Coronary artery (tissue), 2 donors: ENCODE data around the gene PBX3.

Experiments
- DNase-seq: peaks from one replicate; pipeline ENCODE4 v3.0.0-alpha.2; 2017; ENCODE audit warnings: low spot score
- H3K27ac ChIP-seq, 2 donors: fragments of 200-600 bp; sonication (generic); one replicate each; pipeline ENCODE4 v1.5.1; 2016 to 2019
- H3K4me3 ChIP-seq: fragments of 200-600 bp; sonication (generic); 2 replicates; pipeline ENCODE4 v1.5.1; 2016; ENCODE audit warnings: mild to moderate bottlenecking, moderate library complexity
- TF ChIP-seq, protein P1 (sequence below): fragments of 200-600 bp; sonication (generic); IDR thresholded peaks from one replicate; pipeline ENCODE4 v1.5.1; 2019; ENCODE audit warnings: antibody characterized with exemption

The PBX3 gene

DNA sequence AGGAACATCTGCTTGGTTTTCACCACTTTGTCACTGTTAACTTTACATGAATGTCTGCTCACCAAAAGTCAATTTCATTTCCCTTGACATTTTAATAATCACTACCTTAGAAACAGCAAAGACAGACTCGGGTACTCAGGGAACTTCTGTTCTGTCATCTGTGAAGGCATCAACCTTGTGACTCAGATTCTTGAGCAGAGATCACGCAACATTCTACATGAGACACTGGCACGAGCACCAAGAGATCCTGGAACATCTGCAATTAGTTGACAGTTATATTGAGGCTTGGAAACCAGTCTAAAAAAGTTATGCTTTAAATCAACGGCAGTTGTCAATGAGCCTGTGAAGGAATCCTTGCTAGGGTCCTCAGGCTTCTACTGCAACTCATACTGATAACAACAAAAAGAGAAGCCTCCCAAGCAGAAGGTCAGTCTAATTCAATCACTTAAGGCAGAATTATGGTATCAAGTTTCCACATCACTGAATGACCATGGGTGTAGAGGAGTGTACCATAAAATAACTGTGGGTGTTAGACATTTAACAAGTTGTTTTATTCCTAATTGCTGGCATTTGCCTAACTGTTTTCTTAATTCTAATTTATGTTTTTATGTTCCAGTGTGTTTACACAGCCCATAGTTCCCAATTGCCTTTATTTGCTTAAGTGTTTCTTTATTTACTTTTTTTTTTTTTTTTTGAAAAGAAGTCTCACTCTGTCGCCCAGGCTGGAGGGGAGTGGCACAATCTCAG is 3.3 kb upstream of the PBX3 start:
- no peak for DNase-seq
- TF ChIP-seq, protein P1, sequence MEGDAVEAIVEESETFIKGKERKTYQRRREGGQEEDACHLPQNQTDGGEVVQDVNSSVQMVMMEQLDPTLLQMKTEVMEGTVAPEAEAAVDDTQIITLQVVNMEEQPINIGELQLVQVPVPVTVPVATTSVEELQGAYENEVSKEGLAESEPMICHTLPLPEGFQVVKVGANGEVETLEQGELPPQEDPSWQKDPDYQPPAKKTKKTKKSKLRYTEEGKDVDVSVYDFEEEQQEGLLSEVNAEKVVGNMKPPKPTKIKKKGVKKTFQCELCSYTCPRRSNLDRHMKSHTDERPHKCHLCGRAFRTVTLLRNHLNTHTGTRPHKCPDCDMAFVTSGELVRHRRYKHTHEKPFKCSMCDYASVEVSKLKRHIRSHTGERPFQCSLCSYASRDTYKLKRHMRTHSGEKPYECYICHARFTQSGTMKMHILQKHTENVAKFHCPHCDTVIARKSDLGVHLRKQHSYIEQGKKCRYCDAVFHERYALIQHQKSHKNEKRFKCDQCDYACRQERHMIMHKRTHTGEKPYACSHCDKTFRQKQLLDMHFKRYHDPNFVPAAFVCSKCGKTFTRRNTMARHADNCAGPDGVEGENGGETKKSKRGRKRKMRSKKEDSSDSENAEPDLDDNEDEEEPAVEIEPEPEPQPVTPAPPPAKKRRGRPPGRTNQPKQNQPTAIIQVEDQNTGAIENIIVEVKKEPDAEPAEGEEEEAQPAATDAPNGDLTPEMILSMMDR: no peak
- Histone ChIP-seq H3K4me3 (no peak overlapping the region), H3K27ac (no peak overlapping the region)

DNA sequence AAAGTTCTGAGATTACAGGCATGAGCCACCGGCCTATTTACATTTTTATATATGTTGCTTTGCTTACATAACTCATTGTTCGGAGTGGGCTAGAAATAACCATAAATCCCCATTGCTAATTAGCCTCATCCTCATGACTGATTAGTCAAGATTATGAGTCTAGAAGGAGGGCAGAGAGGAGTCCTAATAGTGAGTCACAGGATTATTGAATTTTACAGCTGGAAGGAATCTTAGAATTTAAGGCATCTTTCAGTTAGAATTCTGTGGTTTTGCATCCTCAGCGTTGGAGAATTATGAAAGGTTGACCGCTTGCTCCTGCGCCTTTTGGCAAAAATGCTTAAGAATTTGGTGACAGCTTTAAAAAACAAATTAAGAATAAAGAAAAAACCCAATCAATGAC is 2.6 kb upstream of the PBX3 start:
- DNase-seq: no peak
- no peak overlapping the region for H3K4me3 ChIP-seq
- TF ChIP-seq, protein P1: no peak
- H3K27ac ChIP-seq: no peak overlapping the region

DNA sequence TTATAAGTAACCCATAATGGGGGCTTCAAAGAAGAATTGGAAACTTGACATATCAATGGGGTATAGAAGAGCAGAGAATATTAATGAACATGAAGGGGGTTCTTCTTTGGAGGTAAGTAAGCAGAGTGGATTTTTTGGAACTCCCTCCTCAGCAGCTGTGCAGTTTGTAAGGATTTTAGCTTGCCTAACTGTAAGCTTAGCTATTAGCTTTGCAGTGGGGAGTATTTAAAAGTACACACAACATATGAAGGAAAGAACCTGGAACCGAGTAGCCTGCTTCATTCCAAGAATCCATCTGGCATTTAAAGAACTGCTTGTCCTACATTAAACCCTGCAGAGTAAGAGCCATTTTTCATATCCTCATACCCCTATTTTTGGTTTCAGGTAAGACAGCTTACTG is 2.2 kb upstream of the PBX3 start:
- no peak overlapping the region for H3K4me3 ChIP-seq
- TF ChIP-seq, protein P1: no peak
- no peak overlapping the region for H3K27ac ChIP-seq
- no peak for DNase-seq

DNA sequence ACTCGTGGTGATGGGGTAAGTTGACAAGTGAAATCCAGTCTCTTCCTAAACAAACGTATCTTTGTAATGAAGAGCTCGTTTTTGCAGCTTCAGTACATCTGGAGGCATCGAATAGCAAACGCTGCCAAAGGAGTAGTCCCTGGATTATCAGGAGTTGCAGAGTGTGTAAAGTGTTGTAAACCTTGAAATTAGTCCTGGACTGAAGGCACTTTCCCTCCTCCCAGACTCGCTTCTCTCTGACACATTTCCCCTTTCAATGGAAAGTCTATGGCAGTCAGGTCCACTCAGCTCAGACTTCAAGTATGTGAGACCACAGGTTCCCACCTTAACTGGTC is 1.5 kb upstream of the PBX3 start:
- TF ChIP-seq, protein P1: no peak
- peak overlapping the region; percentile 70 to 95 for H3K27ac ChIP-seq
- DNase-seq: no peak
- H3K4me3 ChIP-seq: peak overlapping the region; percentile 94

GRCh38 chr9:125746017-125746773 is 978 bp upstream of the PBX3 start:
- peak overlapping the region; percentile 70 to 95 for H3K27ac ChIP-seq
- peak; percentile 95 for DNase-seq
- TF ChIP-seq, protein P1: no peak

DNA sequence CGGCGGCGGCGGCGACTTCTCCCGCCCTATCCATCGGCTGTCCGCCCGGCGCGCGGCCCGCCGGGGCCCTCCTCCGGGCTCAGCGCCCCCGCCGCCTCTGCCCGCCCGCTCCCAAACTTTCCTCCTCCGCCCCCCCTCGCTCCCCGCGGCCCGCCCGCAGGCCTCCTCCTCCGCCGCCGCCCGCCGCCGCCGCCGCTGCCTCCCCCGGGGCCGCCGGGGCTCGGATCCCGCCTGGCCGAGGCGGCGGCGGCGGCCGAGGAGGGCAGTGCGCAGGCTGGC is 460 bp upstream of the PBX3 start:
- Histone ChIP-seq H3K4me3 (peak overlapping the region; percentile 94), H3K27ac (peak overlapping the region; percentile 70 to 95)
- TF ChIP-seq, protein P1: no peak
- DNase-seq: no peak

More at GRCh38 chr9:125746017-125746773, 978 bp upstream of the PBX3 start:
- H3K4me3 ChIP-seq: peak overlapping the region; percentile 94
